K562 (cell line): ENCODE measurements around the gene NFKBIA. TPM values are rescaled to one million over a fixed set of nuclear protein-coding genes. Genes with fewer than 3 reads are reported as not detected.

Source experiments
- ATAC-seq: fragments of 200-7000 bp; cut with Tn5 transposase; 3 replicates; pipeline ENCODE4 v1.9.1; 2020; ENCODE audit warnings: moderate library complexity
- BruUV-seq: library from RNA; stranded (reverse); fragments of 400-500 nt; replicated peaks from 2 replicates; lab custom pipeline; 2021; lab: Mats Ljungman, UMichigan
- CTCF ChIA-PET: fragments of 300-600 bp; formaldehyde crosslinking; extraction: SDS; loops from one replicate; lab custom pipeline; 2021; ENCODE audit warnings: low intra/inter-chr PET ratio; lab: Yijun Ruan, JAX
- POLR2A ChIA-PET: fragments of 300-600, 350-650 bp; sonication (Branson Sonifier 250); formaldehyde crosslinking; extraction: SDS; loops from one replicate; lab custom pipeline; 2021; ENCODE audit warnings: antibody characterized with exemption, inconsistent platforms; lab: Yijun Ruan, JAX
- DNase-seq, 4 experiments: peaks; one replicate each; pipeline versions ENCODE4 v3.0.0 to v3.0.0-alpha.2; 2011 to 2018; ENCODE audit warnings: low spot score in 3 of 4, mixed read lengths in 3 of 4; ENCODE audit errors: extremely low read depth in 1 of 4
- FAIRE-seq: peaks from 2 replicates; lab custom pipeline; 2011; peaks lifted over from hg19 to GRCh38; lab: Jason Lieb, UNC
- H2AFZ ChIP-seq: 2 replicates; pipeline ENCODE4 v1.6.0; 2011; ENCODE audit warnings: low read depth, low read length, control low read depth, inconsistent platforms
- H3K27ac ChIP-seq: fragments of 200-600 bp; 3 replicates; pipeline ENCODE4 v1.8.0; 2011; ENCODE audit warnings: low read depth, mild to moderate bottlenecking, control low read depth, inconsistent platforms, low read length, moderate library complexity, mixed read lengths; ENCODE audit errors: extremely low read depth
- H3K27me3 ChIP-seq, 2 experiments: fragments of 300-600 bp in 1 of 2; 2 replicates in 1 of 2; 3 replicates in 1 of 2; pipeline versions ENCODE4 v1.6.0 to v1.8.0; 2011; ENCODE audit warnings: inconsistent platforms in 2 of 2, low read length in 2 of 2, mild to moderate bottlenecking in 1 of 2, mixed read lengths in 1 of 2, moderate library complexity in 1 of 2; ENCODE audit not compliant: control insufficient read depth in 2 of 2, insufficient read depth in 2 of 2
- H3K36me3 ChIP-seq: fragments of 300-600 bp; 3 replicates; pipeline ENCODE4 v1.8.0; 2011; ENCODE audit warnings: mild to moderate bottlenecking, low read length, inconsistent platforms; ENCODE audit not compliant: control insufficient read depth, insufficient read depth
- H3K4me1 ChIP-seq, 2 experiments: fragments of 200-600 bp in 1 of 2; replicated peaks in 1 of 2; 2 replicates in 1 of 2; 3 replicates in 1 of 2; pipeline versions ENCODE4 v1.5.1 to v1.8.0; 2011; ENCODE audit warnings: inconsistent platforms in 2 of 2, low read length in 2 of 2, mild to moderate bottlenecking in 1 of 2, mixed read lengths in 1 of 2, moderate library complexity in 1 of 2; ENCODE audit not compliant: control insufficient read depth in 2 of 2, insufficient read depth in 2 of 2
- H3K4me2 ChIP-seq: 2 replicates; pipeline ENCODE4 v1.6.1; 2011; ENCODE audit warnings: low read length, control low read depth, inconsistent platforms, mixed read lengths; ENCODE audit not compliant: insufficient read depth
- H3K4me3 ChIP-seq: fragments of 200-600 bp; sonication (generic), shearing (Covaris generic); 2 replicates; pipeline ENCODE4 v1.5.1; 2016; ENCODE audit warnings: control low read depth, inconsistent platforms
- H3K79me2 ChIP-seq: fragments of 200-600 bp; 3 replicates; pipeline ENCODE4 v1.8.0; 2011; ENCODE audit warnings: low read length, inconsistent platforms; ENCODE audit not compliant: control insufficient read depth, insufficient read depth
- H3K9ac ChIP-seq, 2 experiments: 2 replicates each; pipeline versions ENCODE4 v1.6.0 to v1.6.1; 2011; ENCODE audit warnings: low read depth in 2 of 2, low read length in 2 of 2, control low read depth in 1 of 2, inconsistent platforms in 1 of 2, mild to moderate bottlenecking in 1 of 2, mixed read lengths in 1 of 2; ENCODE audit not compliant: insufficient read depth in 1 of 2
- H3K9me1 ChIP-seq: one replicate; pipeline ENCODE4 v1.6.0; 2011; ENCODE audit warnings: inconsistent platforms, mild to moderate bottlenecking, low read length, moderate library complexity; ENCODE audit not compliant: control insufficient read depth, insufficient read depth
- H3K9me3 ChIP-seq: replicated peaks from 2 replicates; pipeline ENCODE4 v1.5.1; 2011; ENCODE audit warnings: low read depth, low read length, inconsistent platforms; ENCODE audit not compliant: control insufficient read depth, insufficient read depth
- H4K20me1 ChIP-seq: replicated peaks from 2 replicates; pipeline ENCODE4 v1.6.1; 2011; ENCODE audit warnings: low read length, inconsistent platforms, mixed read lengths; ENCODE audit not compliant: control insufficient read depth, insufficient read depth
- ARID1B ChIP-seq: fragments of 450-650 bp; IDR thresholded peaks from 2 replicates; pipeline ENCODE4 v1.6.1; 2016; ENCODE audit warnings: antibody characterized with exemption, mild to moderate bottlenecking, inconsistent platforms
- E2F1 ChIP-seq: sonication (generic); formaldehyde crosslinking; IDR thresholded peaks from 2 replicates; pipeline ENCODE4 v1.8.1; 2023; ENCODE audit warnings: mild to moderate bottlenecking, missing genetic modification reagents, moderate library complexity
- RAD51 ChIP-seq: fragments of 450-650 bp; IDR thresholded peaks from 2 replicates; pipeline ENCODE4 v1.7.1; 2016; ENCODE audit warnings: low read depth, mild to moderate bottlenecking, borderline replicate concordance
- RUNX1 ChIP-seq: sonication (generic); IDR thresholded peaks from 2 replicates; pipeline ENCODE4 v1.6.1; 2016; ENCODE audit warnings: antibody characterized with exemption, low read depth
- SMAD2 ChIP-seq: fragments of 150-350 bp; IDR thresholded peaks from 2 replicates; pipeline ENCODE4 v1.6.1; 2014; ENCODE audit warnings: low read depth, mild to moderate bottlenecking, low read length
- SMARCC2 ChIP-seq: fragments of 450-650 bp; IDR thresholded peaks from 2 replicates; pipeline ENCODE4 v1.6.1; 2017; ENCODE audit warnings: antibody characterized with exemption, moderate library complexity, mild to moderate bottlenecking, low read depth
- ZNF253 ChIP-seq: fragments of 250-450 bp; sonication (Bioruptor Pico); conservative IDR thresholded peaks from 2 replicates; pipeline ENCODE4 v1.6.1; 2021; ENCODE audit warnings: mild to moderate bottlenecking
- WGBS: fragments of 100-300 bp; shearing (Covaris generic); methylation state at CpG from one replicate; pipeline ENCODE4 v1.1.6; 2016; ENCODE audit warnings: low coverage, mixed read lengths; ENCODE audit not compliant: insufficient coverage; ENCODE audit errors: missing lambda C conversion rate; 5-methylcytosine and 5-hydroxymethylcytosine counted together
- in situ Hi-C: fragments of 300-500 bp; cut with MboI; formaldehyde crosslinking; loops from 4 replicates; pipeline ENCODE4 v1.15.0; 2018; ENCODE audit warnings: inconsistent platforms, mixed read lengths
- intact Hi-C: fragments of 100-400 bp; cut with micrococcal nuclease; formaldehyde crosslinking; loops from 2 replicates; pipeline ENCODE4 v1.14.2; 2022
- polyA plus RNA-seq, 8 experiments: library from polyadenylated mRNA; depleted of rRNA in 4 of 8; stranded (reverse) in 5 of 8; unstranded in 3 of 8; fragments of >200 nt; fragmentation: Nextera tagmentation in 2 of 8; fragmentation: Illumina TruSeq in 1 of 8; extraction: Ambion mirVana in 2 of 8; extraction: Trizol in 1 of 8; gene quantifications; 2 replicates each; pipeline versions ENCODE4 v1.2.1 to v1.2.3, GENCODE V29; 2011 to 2014; ENCODE audit warnings: inconsistent platforms in 1 of 8, missing spikeins in 1 of 8
- total RNA-seq, 7 experiments: library from RNA; depleted of rRNA in 6 of 7; stranded (reverse); fragments of >200 nt in 6 of 7; fragmentation: Illumina TruSeq in 2 of 7; extraction: Trizol in 2 of 7; gene quantifications; 2 replicates each; pipeline versions ENCODE4 v1.2.1 to v1.2.3, GENCODE V29; 2011 to 2021; ENCODE audit warnings: low replicate concordance in 1 of 7
- TF ChIP-seq, protein P1 (sequence below): fragments of 450-650 bp; IDR thresholded peaks from 2 replicates; pipeline ENCODE4 v1.6.1; 2017; ENCODE audit warnings: antibody characterized with exemption

Gene NFKBIA
- total and polyA plus RNA-seq, 9 of the 15 experiments (the other 6 are each of a cell fraction or from before 2014, with no cell fraction given), result 6.9 to 31.8 (median 18.2) TPM

GRCh38 chr14:35378425-35379233 lies 25.9 kb downstream of the NFKBIA start:
- in situ Hi-C loops, result no loop called here

More at GRCh38 chr14:35378425-35379233, 25.9 kb downstream of the NFKBIA start:
- DNase-seq (no peak), ATAC-seq (no peak), FAIRE-seq (no peak)
- intact Hi-C loops, result no loop called here
- CTCF ChIA-PET, result no interaction called here
- H3K9me1 ChIP-seq, result no peaks in the 10 kb centered on the region
- POLR2A ChIA-PET, result interaction anchor here (0.7 kb wide), 1 partner anchor 704 kb away, joined by 5 read pairs; no protein-coding TSS in a partner anchor
- H3K9me3 ChIP-seq, result no peaks in the 10 kb centered on the region
- H3K9ac ChIP-seq, result no peak overlapping the region
- H3K4me2 ChIP-seq, result no peak overlapping the region
- BruUV-seq, result no TSS peak
- H4K20me1 ChIP-seq, result no peaks in the 10 kb centered on the region
- H3K27ac ChIP-seq, result no peak overlapping the region
- H3K4me1 ChIP-seq, result peaks cover 3 to 14% of the 10 kb centered on the region in 2 experiments; a peak in 4 of 5 replicates
- no peaks in the 10 kb centered on the region for H3K36me3 ChIP-seq
- no peak for TF ChIP-seq RUNX1
- no peak for TF ChIP-seq ARID1B
- no peak for TF ChIP-seq E2F1 (CRISPR knock-in tag)
- TF ChIP-seq RAD51, result no peak
- TF ChIP-seq SMAD2, result no peak
- no peak for TF ChIP-seq SMARCC2
- TF ChIP-seq, protein P1, sequence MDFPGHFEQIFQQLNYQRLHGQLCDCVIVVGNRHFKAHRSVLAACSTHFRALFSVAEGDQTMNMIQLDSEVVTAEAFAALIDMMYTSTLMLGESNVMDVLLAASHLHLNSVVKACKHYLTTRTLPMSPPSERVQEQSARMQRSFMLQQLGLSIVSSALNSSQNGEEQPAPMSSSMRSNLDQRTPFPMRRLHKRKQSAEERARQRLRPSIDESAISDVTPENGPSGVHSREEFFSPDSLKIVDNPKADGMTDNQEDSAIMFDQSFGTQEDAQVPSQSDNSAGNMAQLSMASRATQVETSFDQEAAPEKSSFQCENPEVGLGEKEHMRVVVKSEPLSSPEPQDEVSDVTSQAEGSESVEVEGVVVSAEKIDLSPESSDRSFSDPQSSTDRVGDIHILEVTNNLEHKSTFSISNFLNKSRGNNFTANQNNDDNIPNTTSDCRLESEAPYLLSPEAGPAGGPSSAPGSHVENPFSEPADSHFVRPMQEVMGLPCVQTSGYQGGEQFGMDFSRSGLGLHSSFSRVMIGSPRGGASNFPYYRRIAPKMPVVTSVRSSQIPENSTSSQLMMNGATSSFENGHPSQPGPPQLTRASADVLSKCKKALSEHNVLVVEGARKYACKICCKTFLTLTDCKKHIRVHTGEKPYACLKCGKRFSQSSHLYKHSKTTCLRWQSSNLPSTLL, result no peak
- TF ChIP-seq ZNF253 (CRISPR knock-in tag), result no peak
- TF ChIP-seq, all 486 proteins: peak for 0
- Histone ChIP-seq H2AFZ (no peak overlapping the region), H3K4me3 (no peak overlapping the region), H3K27me3 (no peaks in the 10 kb centered on the region), H3K79me2 (no peaks in the 10 kb centered on the region)
- over 99% methylated on average over 8 of the region's 9 CpGs for WGBS
